Liver (tissue), 3 donors: Measurements from ENCODE around the gene B9D2.

Experiments used
- CTCF ChIP-seq: fragments of 150-350 bp; IDR thresholded peaks from 2 replicates; pipeline ENCODE4 v1.5.1; 2017; ENCODE audit warnings: improper control_type of control experiment, low read depth, low read length; ENCODE audit not compliant: missing input control
- EGR1 ChIP-seq, 2 donors: IDR thresholded peaks; 2 replicates each; pipeline ENCODE4 v1.6.1; 2016 to 2018; ENCODE audit warnings: antibody characterized with exemption in 2 of 2, low read depth in 2 of 2
- FOXA2 ChIP-seq: IDR thresholded peaks from 2 replicates; pipeline ENCODE4 v1.6.1; 2016; ENCODE audit warnings: antibody characterized with exemption
- JUND ChIP-seq, 2 donors: IDR thresholded peaks; 2 replicates each; pipeline ENCODE4 v1.6.1; 2016; ENCODE audit warnings: antibody characterized with exemption in 2 of 2
- NR2F2 ChIP-seq: IDR thresholded peaks from 2 replicates; pipeline ENCODE4 v1.6.1; 2016; ENCODE audit warnings: antibody characterized with exemption
- TAF1 ChIP-seq: conservative IDR thresholded peaks from 2 replicates; pipeline ENCODE4 v1.6.1; 2016; ENCODE audit warnings: antibody characterized with exemption, mild to moderate bottlenecking
- YY1 ChIP-seq: IDR thresholded peaks from 2 replicates; pipeline ENCODE4 v1.6.1; 2016; ENCODE audit warnings: antibody characterized with exemption, mild to moderate bottlenecking
- donor health status: healthy.
- donor health status: healthy.

GRCh38 chr19:41308450-41309179 lies 55.3 kb downstream of the B9D2 start:
- TF ChIP-seq CTCF (peak; percentile 99), YY1 (no peak), EGR1 (IDR thresholded peaks at IDR 0.05; ENCODE audit: low read depth in 2 of 2) (no peak), TAF1 (no peak), JUND (IDR thresholded peaks at IDR 0.05) (no peak), FOXA2 (peak; percentile 47), NR2F2 (peak; percentile 28)
